ENCODE measurements around the gene RAB44. TPM values are rescaled to one million over a fixed set of nuclear protein-coding genes. Genes with fewer than 3 reads are reported as not detected.

The RAB44 gene
- total and polyA plus RNA-seq, 12 donors, result 0.03 to 0.16 TPM; not detected in 10

GRCh38 chr6:36700831-36701230 is 3.2 kb downstream of the RAB44 start:
- DNase-seq, result no peak
- intact Hi-C loops (cut with DNase I), result no loop called here
- H3K27ac ChIP-seq, result no peak overlapping the region
- H3K36me3 ChIP-seq (replicated peaks in 1 of 2), result no peaks in the 10 kb centered on the region
- no peaks in the 10 kb centered on the region for H3K9me3 ChIP-seq (replicated peaks in 1 of 3)
- no peak for TF ChIP-seq CTCF (IDR thresholded peaks at IDR 0.05)
- no peak for TF ChIP-seq POLR2A (IDR thresholded peaks at IDR 0.05)
- H3K27me3 ChIP-seq, result no peaks in the 10 kb centered on the region
- H3K4me3 ChIP-seq, result no peak overlapping the region
- H3K4me1 ChIP-seq (replicated peaks in 1 of 2), result no peaks in the 10 kb centered on the region
- WGBS, 4 donors, result 74 to 94% (median 83%) methylated on average over 3 of the region's 3 CpGs

- TF ChIP-seq POLR2A (IDR thresholded peaks at IDR 0.05), result no peak
- no peak for TF ChIP-seq CTCF (IDR thresholded peaks at IDR 0.05)
- intact Hi-C loops (cut with DNase I), result no loop called here
- Histone ChIP-seq H3K9me3 (replicated peaks in 1 of 3) (no peaks in the 10 kb centered on the region), H3K27me3 (no peaks in the 10 kb centered on the region), H3K4me1 (replicated peaks in 1 of 2) (no peaks in the 10 kb centered on the region), H3K27ac (no peak overlapping the region), H3K36me3 (replicated peaks in 1 of 2) (no peaks in the 10 kb centered on the region), H3K4me3 (no peak overlapping the region)
- WGBS, 4 donors, result 82 to 88% (median 85%) methylated on average over 3 of the region's 3 CpGs
- DNase-seq, result peak in 2 of 7 donors; percentile 4 to 9
Measured at GRCh38 chr6:36701401-36701991, 3.9 kb downstream of the RAB44 start.

GRCh38 chr6:36702656-36703055 is 5.0 kb downstream of the RAB44 start:
- H3K4me3 ChIP-seq, result no peak overlapping the region
- intact Hi-C loops (cut with DNase I), result no loop called here
- WGBS, 4 donors, result 88 to 95% (median 92%) methylated on average over 3 of the region's 3 CpGs
- TF ChIP-seq POLR2A (IDR thresholded peaks at IDR 0.05) (no peak), CTCF (IDR thresholded peaks at IDR 0.05) (no peak)
- no peak overlapping the region for H3K27ac ChIP-seq
- no peaks in the 10 kb centered on the region for H3K36me3 ChIP-seq (replicated peaks in 1 of 2)
- H3K27me3 ChIP-seq, result no peaks in the 10 kb centered on the region
- H3K9me3 ChIP-seq (replicated peaks in 1 of 3), result no peaks in the 10 kb centered on the region
- no peaks in the 10 kb centered on the region for H3K4me1 ChIP-seq (replicated peaks in 1 of 2)
- no peak for DNase-seq

- Histone ChIP-seq H3K36me3 (replicated peaks in 1 of 2) (no peaks in the 10 kb centered on the region), H3K27me3 (no peaks in the 10 kb centered on the region), H3K9me3 (replicated peaks in 1 of 3) (no peaks in the 10 kb centered on the region), H3K27ac (no peak overlapping the region), H3K4me1 (replicated peaks in 1 of 2) (no peaks in the 10 kb centered on the region), H3K4me3 (no peak overlapping the region)
- no peak for DNase-seq
- 75 to 87% (median 82%) methylated on average over 5 of the region's 5 CpGs for WGBS, 4 donors
- TF ChIP-seq CTCF (IDR thresholded peaks at IDR 0.05), result no peak
- TF ChIP-seq POLR2A (IDR thresholded peaks at IDR 0.05), result no peak
- intact Hi-C loops (cut with DNase I), result no loop called here
Measured at GRCh38 chr6:36703081-36703606, 5.5 kb downstream of the RAB44 start.

Measured in adrenal gland (tissue), 12 donors.